SW 1271 (cell line): ENCODE results near the gene PRAMEF11.
"Not testable (repeated sequence)": the region's sequence is repeated elsewhere in the genome, so short reads cannot be mapped to it uniquely, and the experiment has no call there.

Experiments
- DNase-seq, 2 experiments: peaks; one replicate each; lab custom pipeline; 2025; lab: John Stamatoyannopoulos, UW

PRAMEF11 gene

GRCh38 chr1:12831310-12831709, at the start of gene PRAMEF11:
TSS of gene PRAMEF11 (minus strand) at chr1:12831410. CDS start at chr1:12828789, 2,621 bp downstream.
- not testable (repeated sequence) for DNase-seq

GRCh38 chr1:12878453-12878852, 47.2 kb upstream of the PRAMEF11 start:
- DNase-seq: not testable (repeated sequence)

- not testable (repeated sequence) for DNase-seq
These were observed 32.1 kb upstream of the PRAMEF11 start for GRCh38 chr1:12863131-12863880.

GRCh38 chr1:12856786-12857185, 25.6 kb upstream of the PRAMEF11 start, which contains the start of gene PRAMEF2:
TSS of gene PRAMEF2 (plus strand) at chr1:12857086. CDS start at chr1:12859010, 1,924 bp downstream.
- DNase-seq: not testable (repeated sequence)

GRCh38 chr1:12851779-12852178, 20.6 kb upstream of the PRAMEF11 start:
- no peak for DNase-seq

GRCh38 chr1:12848620-12849019, 17.4 kb upstream of the PRAMEF11 start, which contains the start of gene HNRNPCL1:
TSS of gene HNRNPCL1 (minus strand) at chr1:12848720. CDS start at chr1:12848289, 431 bp downstream.
- not testable (repeated sequence) for DNase-seq

- not testable (repeated sequence) for DNase-seq
These were observed 2.0 kb upstream of the PRAMEF11 start for GRCh38 chr1:12833251-12833650.

- DNase-seq: not testable (repeated sequence)
These were observed 12.1 kb downstream of the PRAMEF11 start for GRCh38 chr1:12819061-12819460.

GRCh38 chr1:12811409-12811784, 19.8 kb downstream of the PRAMEF11 start:
- DNase-seq: no peak

GRCh38 chr1:12810691-12811408, 20.4 kb downstream of the PRAMEF11 start:
- no peak for DNase-seq

- DNase-seq: no peak
These were observed 21.3 kb downstream of the PRAMEF11 start for GRCh38 chr1:12809933-12810332.

GRCh38 chr1:12799730-12800129, 31.5 kb downstream of the PRAMEF11 start:
- no peak for DNase-seq

- DNase-seq: no peak
These were observed 32.3 kb downstream of the PRAMEF11 start for GRCh38 chr1:12798911-12799310.

GRCh38 chr1:12791097-12791496, 40.1 kb downstream of the PRAMEF11 start, which contains the start of gene PRAMEF1:
TSS of gene PRAMEF1 (plus strand) at chr1:12791397. CDS start at chr1:12793228, 1,831 bp downstream.
- DNase-seq: not testable (repeated sequence)

- DNase-seq: not testable (repeated sequence)
These were observed 46.5 kb downstream of the PRAMEF11 start for GRCh38 chr1:12784729-12785128.

GRCh38 chr1:12783783-12784182, 47.4 kb downstream of the PRAMEF11 start:
- not testable (repeated sequence) for DNase-seq

GRCh38 chr1:12781488-12781887, 49.7 kb downstream of the PRAMEF11 start:
- DNase-seq: not testable (repeated sequence)

- no peak for DNase-seq
These were observed 52.3 kb downstream of the PRAMEF11 start for GRCh38 chr1:12778907-12779306.

- DNase-seq: no peak
These were observed 53.1 kb downstream of the PRAMEF11 start for GRCh38 chr1:12778061-12778460.

GRCh38 chr1:12776801-12777557, 54.2 kb downstream of the PRAMEF11 start:
- no peak for DNase-seq

- no peak for DNase-seq
These were observed 55.8 kb downstream of the PRAMEF11 start for GRCh38 chr1:12775443-12775842.

GRCh38 chr1:12774801-12775345, 56.3 kb downstream of the PRAMEF11 start:
- no peak for DNase-seq
